PC-9 (cell line): Measurements from ENCODE around the gene CNTN4. TPM values are rescaled to one million over a fixed set of nuclear protein-coding genes. Genes with fewer than 3 reads are reported as not detected.

Experiments
- BruUV-seq: library from RNA; stranded (reverse); fragments of 400-500 nt; replicated peaks from 2 replicates; lab custom pipeline; 2021; lab: Mats Ljungman, UMichigan
- CTCF ChIA-PET: fragments of 300-600 bp; sonication (Branson Sonifier 250); formaldehyde crosslinking; loops from one replicate; lab custom pipeline; 2022; ENCODE audit warnings: antibody characterized with exemption; lab: Charles Lee
- POLR2A ChIA-PET: fragments of 300-600 bp; sonication (Branson Sonifier 250); formaldehyde crosslinking; loops from one replicate; lab custom pipeline; 2022; ENCODE audit warnings: antibody characterized with exemption; ENCODE audit not compliant: unreplicated experiment; lab: Charles Lee
- DNase-seq, 2 experiments: peaks; one replicate each; pipeline versions ENCODE4 v3.0.0 to v3.0.0-alpha.2; 2015 to 2022; ENCODE audit warnings: mixed read lengths in 1 of 2
- H2AFZ ChIP-seq: fragments of 200-600 bp; sonication (generic); 2 replicates; pipeline ENCODE4 v1.8.1; 2017; ENCODE audit warnings: antibody characterized with exemption
- H3F3A ChIP-seq: fragments of 200-600 bp; sonication (generic); 2 replicates; pipeline ENCODE4 v1.8.1; 2017; ENCODE audit warnings: antibody characterized with exemption, mild to moderate bottlenecking, low read depth; ENCODE audit not compliant: insufficient read depth
- H3K27ac ChIP-seq: fragments of 200-600 bp; sonication (generic); 2 replicates; pipeline ENCODE4 v1.6.1; 2016; ENCODE audit warnings: mixed run types
- H3K27me3 ChIP-seq: fragments of 200-600 bp; sonication (generic); 2 replicates; pipeline ENCODE4 v1.6.1; 2016; ENCODE audit warnings: low read depth, mixed run types; ENCODE audit not compliant: insufficient read depth
- H3K36me3 ChIP-seq: fragments of 200-600 bp; sonication (generic); 2 replicates; pipeline ENCODE4 v1.6.1; 2016; ENCODE audit warnings: low read depth, mixed run types
- H3K4me1 ChIP-seq: fragments of 200-600 bp; sonication (generic); replicated peaks from 2 replicates; pipeline ENCODE4 v1.6.1; 2016; ENCODE audit warnings: mixed run types; ENCODE audit not compliant: insufficient read depth
- H3K4me2 ChIP-seq: fragments of 200-600 bp; sonication (generic); 2 replicates; pipeline ENCODE4 v1.6.1; 2017; ENCODE audit warnings: mixed run types
- H3K4me3 ChIP-seq: fragments of 200-600 bp; sonication (generic); 2 replicates; pipeline ENCODE4 v1.6.1; 2016; ENCODE audit warnings: mixed run types
- H3K79me2 ChIP-seq: fragments of 200-600 bp; sonication (generic); 2 replicates; pipeline ENCODE4 v1.6.1; 2017; ENCODE audit warnings: low read depth, mixed run types
- H3K9me2 ChIP-seq: fragments of 200-600 bp; sonication (generic); 2 replicates; pipeline ENCODE4 v1.8.1; 2017; ENCODE audit warnings: mild to moderate bottlenecking; ENCODE audit not compliant: insufficient read depth
- H3K9me3 ChIP-seq: fragments of 200-600 bp; sonication (generic); 2 replicates; pipeline ENCODE4 v1.8.1; 2016; ENCODE audit warnings: low read depth; ENCODE audit not compliant: insufficient read depth
- H4K20me1 ChIP-seq: fragments of 200-600 bp; sonication (generic); 2 replicates; pipeline ENCODE4 v1.8.1; 2017; ENCODE audit not compliant: insufficient read depth
- CTCF ChIP-seq: fragments of 200-600 bp; sonication (generic); conservative IDR thresholded peaks from 2 replicates; pipeline ENCODE4 v1.6.1; 2017; ENCODE audit warnings: mixed run types, antibody characterized with exemption, mild to moderate bottlenecking, moderate library complexity
- EZH2 ChIP-seq: fragments of 200-600 bp; sonication (generic); IDR thresholded peaks from 2 replicates; pipeline ENCODE4 v1.8.0; 2017; ENCODE audit warnings: antibody characterized with exemption, low read depth
- intact Hi-C: fragments of 100-400 bp; cut with micrococcal nuclease; formaldehyde crosslinking; loops from one replicate; pipeline ENCODE4 v1.10.0; 2022; ENCODE audit not compliant: unreplicated experiment
- total RNA-seq: library from RNA; stranded (reverse); gene quantifications from 2 replicates; pipeline ENCODE4 v1.2.3, GENCODE V29; 2021

Gene CNTN4
- total RNA-seq, 1 experiment from 2014 or later = not detected

DNA sequence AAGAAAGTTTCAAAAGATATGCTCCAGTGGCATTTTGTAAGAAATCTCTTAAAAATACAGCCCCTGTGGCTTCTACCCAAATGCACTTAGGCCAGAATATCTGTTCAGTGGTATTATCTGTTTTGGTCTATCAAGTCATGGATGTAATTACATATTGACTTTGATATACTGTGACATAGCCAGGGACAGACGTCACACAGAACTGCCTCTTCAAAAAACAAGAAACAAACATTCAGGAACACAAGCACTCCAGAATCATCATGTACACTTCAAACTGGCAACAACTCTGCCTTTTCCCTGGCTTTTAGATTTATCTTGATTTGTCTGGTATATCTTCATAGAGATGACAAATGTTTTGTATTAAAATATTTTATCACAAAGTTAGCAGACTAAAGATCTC, 771.2 kb downstream of the CNTN4 start:
- intact Hi-C loops = no loop called here
- no peak overlapping the region for H3K27ac ChIP-seq
- no peaks in the 10 kb centered on the region for H3K4me1 ChIP-seq
- TF ChIP-seq CTCF (no peak), EZH2 (no peak)
- no peaks in the 10 kb centered on the region for H3K9me2 ChIP-seq
- H2AFZ ChIP-seq = no peak overlapping the region
- no peaks in the 10 kb centered on the region for H4K20me1 ChIP-seq
- POLR2A ChIA-PET = no interaction called here
- CTCF ChIA-PET = no interaction called here
- no peaks in the 10 kb centered on the region for H3K9me3 ChIP-seq
- no peaks in the 10 kb centered on the region for H3K79me2 ChIP-seq
- no peaks in the 10 kb centered on the region for H3F3A ChIP-seq
- H3K27me3 ChIP-seq = no peaks in the 10 kb centered on the region
- DNase-seq = no peak
- no TSS peak for BruUV-seq
- H3K4me2 ChIP-seq = no peak overlapping the region
- no peak overlapping the region for H3K4me3 ChIP-seq
- H3K36me3 ChIP-seq = no peaks in the 10 kb centered on the region

DNA sequence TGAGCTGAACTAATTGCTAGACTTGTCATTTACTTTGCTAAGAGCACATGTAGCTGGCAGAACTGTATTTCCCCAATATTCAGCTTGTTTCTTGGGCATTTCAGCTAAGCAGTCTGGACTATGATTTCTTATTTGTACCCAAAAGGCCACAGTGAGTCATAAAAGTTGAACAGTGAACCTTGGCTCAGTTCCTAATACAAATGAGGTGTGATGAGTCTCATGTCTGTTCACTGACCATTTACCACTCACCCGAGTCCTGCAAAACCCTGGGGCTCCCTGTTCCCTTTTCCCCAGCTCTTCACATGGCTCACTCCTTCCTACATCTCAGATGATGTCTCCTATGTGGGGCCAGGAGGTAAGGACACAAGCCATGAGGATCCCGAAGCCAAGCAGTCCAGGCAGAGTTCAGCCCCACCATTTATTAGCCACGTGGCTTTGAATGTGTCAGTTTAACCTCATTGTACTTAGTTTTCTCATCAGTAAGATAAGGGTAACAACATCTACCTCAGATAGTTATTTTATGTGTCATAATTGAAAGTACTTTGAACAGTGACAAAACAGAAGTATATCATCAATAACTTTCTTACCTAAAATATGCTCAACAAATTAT, 772.2 kb downstream of the CNTN4 start:
- H3K9me3 ChIP-seq = no peaks in the 10 kb centered on the region
- H3K79me2 ChIP-seq = no peaks in the 10 kb centered on the region
- DNase-seq = no peak
- no peaks in the 10 kb centered on the region for H3K4me1 ChIP-seq
- POLR2A ChIA-PET = no interaction called here
- no peaks in the 10 kb centered on the region for H4K20me1 ChIP-seq
- TF ChIP-seq CTCF (no peak), EZH2 (no peak)
- no TSS peak for BruUV-seq
- no peak overlapping the region for H2AFZ ChIP-seq
- H3K27me3 ChIP-seq = no peaks in the 10 kb centered on the region
- no peak overlapping the region for H3K4me2 ChIP-seq
- H3K4me3 ChIP-seq = no peak overlapping the region
- CTCF ChIA-PET = no interaction called here
- no peaks in the 10 kb centered on the region for H3K9me2 ChIP-seq
- no peak overlapping the region for H3K27ac ChIP-seq
- intact Hi-C loops = no loop called here
- no peaks in the 10 kb centered on the region for H3F3A ChIP-seq
- H3K36me3 ChIP-seq = no peaks in the 10 kb centered on the region

GRCh38 chr3:2872884-2873283, 774.2 kb downstream of the CNTN4 start:
- no peak overlapping the region for H3K4me3 ChIP-seq
- H3F3A ChIP-seq = no peaks in the 10 kb centered on the region
- intact Hi-C loops = no loop called here
- H3K36me3 ChIP-seq = no peaks in the 10 kb centered on the region
- no peaks in the 10 kb centered on the region for H3K27me3 ChIP-seq
- no TSS peak for BruUV-seq
- no peaks in the 10 kb centered on the region for H3K9me3 ChIP-seq
- POLR2A ChIA-PET = no interaction called here
- no peak overlapping the region for H3K4me2 ChIP-seq
- H3K27ac ChIP-seq = no peak overlapping the region
- no peak for DNase-seq
- H3K79me2 ChIP-seq = no peaks in the 10 kb centered on the region
- H4K20me1 ChIP-seq = no peaks in the 10 kb centered on the region
- CTCF ChIA-PET = no interaction called here
- H3K4me1 ChIP-seq = no peaks in the 10 kb centered on the region
- no peak overlapping the region for H2AFZ ChIP-seq
- TF ChIP-seq EZH2 (no peak), CTCF (no peak)
- H3K9me2 ChIP-seq = no peaks in the 10 kb centered on the region
